ENCODE measurements around the gene MRPL37. TPM values are rescaled to one million over a fixed set of nuclear protein-coding genes. Genes with fewer than 3 reads are reported as not detected.
"Not testable (repeated sequence)": the region's sequence is repeated elsewhere in the genome, so short reads cannot be mapped to it uniquely, and the experiment has no call there.

Gene MRPL37
- total and polyA plus RNA-seq, 9 donors = 36.2 to 86.6 (median 47.9) TPM

DNA sequence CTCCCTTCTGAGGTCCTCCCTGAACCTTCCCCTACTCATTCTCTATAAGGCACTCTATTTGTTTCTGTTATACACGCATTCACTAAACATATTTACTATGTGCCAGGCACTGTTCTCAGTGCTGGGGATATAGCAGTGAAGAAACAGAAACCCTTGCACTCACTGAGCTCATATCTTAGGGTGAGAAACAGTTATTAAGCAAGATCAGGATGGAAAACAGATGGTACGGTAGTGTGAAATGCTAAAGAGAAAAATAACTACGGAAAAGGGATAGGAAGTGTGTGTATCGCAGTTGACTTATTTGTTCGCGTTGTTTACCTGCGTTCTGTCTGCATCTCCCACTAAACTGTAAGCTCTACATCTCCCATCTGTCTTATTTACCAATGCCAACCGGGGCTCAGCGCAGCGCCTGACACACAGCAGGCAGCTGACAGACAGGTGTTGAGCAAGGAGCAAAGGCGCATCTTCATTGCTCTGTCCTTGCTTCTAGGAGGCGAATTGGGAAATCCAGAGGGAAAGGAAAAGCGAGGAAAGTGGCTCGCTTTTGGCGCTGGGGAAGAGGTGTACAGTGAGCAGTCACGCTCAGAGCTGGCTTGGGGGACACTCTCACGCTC lies 709 bp upstream of the MRPL37 start:
- H3K27ac ChIP-seq = no peak overlapping the region
- H3K4me1 ChIP-seq (ENCODE audit: insufficient read depth) = peaks cover 4% of the 10 kb centered on the region
- intact Hi-C loops (cut with DNase I) = no loop called here
- no peaks in the 10 kb centered on the region for H3K9me3 ChIP-seq
- H3K27me3 ChIP-seq = no peaks in the 10 kb centered on the region
- TF ChIP-seq EP300 (IDR thresholded peaks at IDR 0.05) (no peak), POLR2A (IDR thresholded peaks at IDR 0.05) (no peak)
- TF ChIP-seq, protein P1, sequence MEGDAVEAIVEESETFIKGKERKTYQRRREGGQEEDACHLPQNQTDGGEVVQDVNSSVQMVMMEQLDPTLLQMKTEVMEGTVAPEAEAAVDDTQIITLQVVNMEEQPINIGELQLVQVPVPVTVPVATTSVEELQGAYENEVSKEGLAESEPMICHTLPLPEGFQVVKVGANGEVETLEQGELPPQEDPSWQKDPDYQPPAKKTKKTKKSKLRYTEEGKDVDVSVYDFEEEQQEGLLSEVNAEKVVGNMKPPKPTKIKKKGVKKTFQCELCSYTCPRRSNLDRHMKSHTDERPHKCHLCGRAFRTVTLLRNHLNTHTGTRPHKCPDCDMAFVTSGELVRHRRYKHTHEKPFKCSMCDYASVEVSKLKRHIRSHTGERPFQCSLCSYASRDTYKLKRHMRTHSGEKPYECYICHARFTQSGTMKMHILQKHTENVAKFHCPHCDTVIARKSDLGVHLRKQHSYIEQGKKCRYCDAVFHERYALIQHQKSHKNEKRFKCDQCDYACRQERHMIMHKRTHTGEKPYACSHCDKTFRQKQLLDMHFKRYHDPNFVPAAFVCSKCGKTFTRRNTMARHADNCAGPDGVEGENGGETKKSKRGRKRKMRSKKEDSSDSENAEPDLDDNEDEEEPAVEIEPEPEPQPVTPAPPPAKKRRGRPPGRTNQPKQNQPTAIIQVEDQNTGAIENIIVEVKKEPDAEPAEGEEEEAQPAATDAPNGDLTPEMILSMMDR (IDR thresholded peaks at IDR 0.05) = no peak
- no peak for DNase-seq
- 11 to 16% (median 15%) methylated on average over 17 of the region's 17 CpGs for WGBS, 3 donors
- H3K4me3 ChIP-seq = peak overlapping the region; percentile 86
- no peaks in the 10 kb centered on the region for H3K36me3 ChIP-seq

DNA sequence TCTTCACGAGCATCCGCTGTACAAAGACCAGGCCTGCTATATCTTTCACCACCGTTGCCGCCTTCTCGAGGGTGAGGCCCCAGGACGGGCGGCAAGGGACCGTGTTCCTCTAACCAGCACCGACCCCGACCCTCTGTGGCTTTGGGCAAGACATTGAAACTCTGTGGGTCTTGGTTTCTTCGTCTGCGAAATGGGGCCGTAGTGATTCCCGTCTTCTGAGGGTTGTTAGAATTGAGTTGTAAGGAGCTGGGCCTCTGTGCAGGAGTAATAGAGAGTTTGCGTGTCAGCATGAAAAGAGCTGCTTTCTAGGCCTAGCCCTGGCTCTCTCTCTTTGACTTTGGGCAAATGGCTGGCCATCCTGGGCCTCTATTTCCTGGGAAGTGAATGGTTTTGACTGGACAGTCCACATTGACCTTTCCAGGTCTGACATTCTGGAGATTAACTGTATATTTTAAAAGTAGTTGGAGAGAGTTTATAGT lies 591 bp downstream of the MRPL37 start:
- Histone ChIP-seq H3K27ac (peak overlapping the region; percentile 37 to 72), H3K9me3 (no peaks in the 10 kb centered on the region), H3K4me1 (ENCODE audit: insufficient read depth) (peaks cover 4% of the 10 kb centered on the region), H3K4me3 (peak overlapping the region; percentile 86), H3K27me3 (no peaks in the 10 kb centered on the region), H3K36me3 (peaks cover 3% of the 10 kb centered on the region)
- WGBS, 3 donors = 1 to 3% (median 1%) methylated on average over 15 of the region's 15 CpGs
- intact Hi-C loops (cut with DNase I) = no loop called here
- TF ChIP-seq, protein P1 (IDR thresholded peaks at IDR 0.05) = no peak
- no peak for TF ChIP-seq EP300 (IDR thresholded peaks at IDR 0.05)
- no peak for TF ChIP-seq POLR2A (IDR thresholded peaks at IDR 0.05)
- no peak for DNase-seq

DNA sequence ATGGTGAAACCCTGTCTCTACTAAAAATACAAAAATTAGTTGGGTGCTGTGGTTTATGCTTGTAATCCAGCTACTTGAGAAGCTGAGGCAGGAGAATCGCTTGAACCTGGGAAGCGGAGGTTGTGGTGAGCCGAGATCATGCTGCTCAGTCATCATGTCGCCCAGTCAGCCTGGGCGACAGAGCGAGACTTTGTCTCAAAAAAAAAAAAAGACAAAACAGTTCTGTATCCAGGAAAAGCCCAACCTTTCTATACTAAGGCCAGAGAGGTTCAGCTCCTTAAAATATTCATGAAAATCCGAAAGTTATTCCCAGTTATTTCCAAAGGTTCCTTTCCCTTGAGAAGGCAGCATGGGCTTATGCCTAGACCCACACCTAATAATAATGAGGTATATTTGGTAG lies 4.2 kb downstream of the MRPL37 start:
- WGBS, 3 donors = 73 to 77% (median 75%) methylated on average over 7 of the region's 7 CpGs
- Histone ChIP-seq H3K4me1 (ENCODE audit: insufficient read depth) (peaks cover 4% of the 10 kb centered on the region), H3K27me3 (no peaks in the 10 kb centered on the region), H3K9me3 (no peaks in the 10 kb centered on the region), H3K4me3 (no peak overlapping the region), H3K27ac (no peak overlapping the region), H3K36me3 (peaks cover 3% of the 10 kb centered on the region)
- DNase-seq = no peak
- TF ChIP-seq, protein P1 (IDR thresholded peaks at IDR 0.05) = no peak
- TF ChIP-seq EP300 (IDR thresholded peaks at IDR 0.05) (no peak), POLR2A (IDR thresholded peaks at IDR 0.05) (no peak)
- intact Hi-C loops (cut with DNase I) = no loop called here

DNA sequence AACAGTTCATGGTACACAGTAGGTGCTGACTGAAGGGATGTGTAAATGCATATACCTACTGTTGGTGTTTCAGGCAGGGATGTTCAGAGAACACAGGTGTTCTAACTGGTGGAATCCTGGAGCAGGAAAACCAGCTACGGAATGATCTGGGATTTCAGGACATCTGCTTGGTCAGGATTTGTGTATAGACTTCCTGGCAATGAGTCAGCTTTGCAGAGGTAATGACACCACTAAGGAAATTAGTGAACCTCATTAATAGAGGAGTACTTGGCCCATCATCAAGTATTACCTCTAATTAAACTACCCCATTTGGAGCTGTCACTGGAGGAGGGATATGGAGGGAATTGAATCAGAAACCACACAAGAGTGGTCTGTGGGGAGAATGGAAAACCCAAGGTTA lies 7.3 kb downstream of the MRPL37 start:
- no peak overlapping the region for H3K4me3 ChIP-seq
- intact Hi-C loops (cut with DNase I) = no loop called here
- H3K36me3 ChIP-seq = peaks cover 3% of the 10 kb centered on the region
- no peak overlapping the region for H3K27ac ChIP-seq
- WGBS, 3 donors = 5 to 94% (median 77%) methylated on average over 1 of the region's 1 CpG
- H3K4me1 ChIP-seq (ENCODE audit: insufficient read depth) = no peaks in the 10 kb centered on the region
- TF ChIP-seq EP300 (IDR thresholded peaks at IDR 0.05) = no peak
- TF ChIP-seq, protein P1 (IDR thresholded peaks at IDR 0.05) = no peak
- no peak for TF ChIP-seq POLR2A (IDR thresholded peaks at IDR 0.05)
- no peaks in the 10 kb centered on the region for H3K9me3 ChIP-seq
- DNase-seq = no peak
- no peaks in the 10 kb centered on the region for H3K27me3 ChIP-seq

DNA sequence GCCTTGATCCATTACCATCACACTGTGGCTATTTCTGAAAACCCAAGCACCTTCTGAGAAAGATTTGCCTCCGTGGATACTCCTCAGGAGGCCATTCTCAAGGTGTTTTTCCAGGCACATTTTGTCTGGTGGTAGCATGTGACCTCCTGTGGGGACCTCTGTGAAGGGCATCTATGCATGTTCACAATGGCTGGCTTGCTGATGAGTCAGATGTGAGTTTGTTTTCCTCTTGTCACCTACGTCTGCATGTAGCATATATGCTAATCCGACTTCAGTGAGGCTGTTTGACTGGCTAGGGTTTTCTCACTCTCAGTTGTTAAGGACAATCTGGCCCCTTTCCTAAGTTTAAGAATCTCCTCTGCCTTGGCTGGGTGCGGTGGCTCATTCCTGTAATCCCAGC lies 7.9 kb downstream of the MRPL37 start:
- H3K4me1 ChIP-seq (ENCODE audit: insufficient read depth); H3K27me3 ChIP-seq; intact Hi-C loops (cut with DNase I); DNase-seq; H3K9me3 ChIP-seq; H3K36me3 ChIP-seq; H3K27ac ChIP-seq; H3K4me3 ChIP-seq: not testable (repeated sequence)
- WGBS, 3 donors = 65 to 72% (median 70%) methylated on average over 4 of the region's 4 CpGs

Data from ovary (tissue), 9 donors.